GM19455 (cell line): Measurements from ENCODE around the gene SV2B.

Experiments
- ATAC-seq: cut with Tn5 transposase; IDR thresholded peaks from one replicate; pipeline ENCODE4 v1.9.1; 2021; ENCODE audit not compliant: unreplicated experiment

Gene SV2B

DNA sequence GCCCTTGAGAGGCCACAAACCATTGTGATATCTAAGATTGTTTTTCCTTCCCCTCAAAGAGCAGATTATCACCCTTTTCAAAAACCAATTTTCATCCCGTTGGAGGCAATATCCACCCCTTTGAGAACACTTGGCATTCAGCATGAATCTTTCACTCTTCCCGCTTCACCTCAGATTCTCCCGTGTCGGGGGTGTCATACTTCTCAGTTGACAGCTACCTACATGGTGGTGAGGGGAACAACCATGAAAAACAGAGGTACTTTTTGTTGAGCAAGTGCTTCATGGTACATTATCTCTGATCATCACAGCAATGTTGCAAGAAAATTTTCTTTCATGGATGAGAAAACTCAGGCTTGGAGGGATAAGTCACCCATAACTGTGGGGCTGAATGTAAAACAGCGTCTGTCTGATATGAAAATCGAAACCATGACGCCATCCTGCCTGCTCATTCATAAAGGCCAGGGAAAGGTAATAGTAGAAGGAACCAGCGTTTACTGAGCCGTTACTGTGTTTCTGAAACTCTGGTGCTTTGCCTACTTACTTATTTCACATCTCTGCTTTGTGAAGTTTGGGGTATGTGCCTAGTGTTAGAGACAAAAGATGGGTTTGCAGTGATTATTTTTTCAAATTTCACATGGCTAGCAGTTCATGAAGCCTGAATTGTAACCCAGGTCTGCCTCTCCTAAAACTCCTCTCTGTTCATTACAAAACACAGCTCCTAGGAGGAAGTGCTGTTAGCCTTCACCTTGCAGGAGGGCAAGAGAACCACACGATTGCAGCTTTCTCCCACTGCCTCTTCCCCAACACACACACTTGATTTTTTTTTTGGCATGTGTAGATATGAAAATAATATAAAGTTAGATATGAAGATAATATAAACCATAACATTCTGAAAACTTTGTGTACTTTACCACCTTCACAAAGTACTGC, 35.4 kb downstream of the SV2B start:
- ATAC-seq, result peak; percentile 83

DNA sequence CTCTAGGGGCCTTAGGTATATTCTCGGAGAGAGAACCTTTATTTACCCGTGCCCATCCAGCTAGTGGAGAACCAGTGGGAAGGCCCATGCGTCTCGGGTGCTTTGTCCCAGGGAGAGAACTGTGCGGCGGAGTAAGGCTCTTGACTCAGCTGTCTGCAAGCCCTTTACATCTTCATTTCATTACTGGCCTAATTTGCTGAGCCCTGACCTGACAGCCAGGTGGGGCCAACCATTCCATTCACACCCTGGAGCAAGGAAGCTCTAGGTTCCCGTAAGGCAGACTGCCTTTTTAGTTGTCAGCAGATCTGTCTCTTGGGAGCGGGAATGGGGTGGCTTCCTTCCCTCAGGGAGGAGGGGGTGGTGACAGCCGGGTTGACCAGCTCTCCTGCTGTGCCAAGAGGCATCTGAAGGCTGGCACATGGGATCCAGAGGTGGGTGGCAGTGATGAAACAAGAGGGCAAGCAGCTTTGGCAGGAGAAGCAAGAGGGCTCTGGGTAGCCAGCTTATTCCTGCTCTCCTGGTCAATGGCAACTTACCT, 36.4 kb downstream of the SV2B start:
- no peak for ATAC-seq

DNA sequence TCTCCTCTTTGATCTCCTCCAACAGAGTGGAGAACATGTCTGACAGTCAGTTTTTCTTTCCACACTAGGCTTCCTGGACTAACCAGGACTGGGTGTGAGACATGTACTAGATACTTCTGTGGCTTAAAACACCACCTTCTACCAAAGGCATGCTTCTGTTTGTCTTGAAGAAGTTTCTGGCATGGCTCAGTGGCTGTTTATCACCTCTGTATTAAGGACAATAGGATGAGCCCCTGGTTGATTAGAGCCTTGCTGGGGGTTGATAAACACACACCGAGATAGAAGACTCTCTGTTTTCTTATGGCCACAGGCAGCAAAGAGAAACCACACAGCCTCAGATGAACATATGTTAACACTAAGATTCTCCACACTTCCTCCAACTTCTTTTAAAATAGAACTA, 40.5 kb downstream of the SV2B start:
- ATAC-seq, result no peak

DNA sequence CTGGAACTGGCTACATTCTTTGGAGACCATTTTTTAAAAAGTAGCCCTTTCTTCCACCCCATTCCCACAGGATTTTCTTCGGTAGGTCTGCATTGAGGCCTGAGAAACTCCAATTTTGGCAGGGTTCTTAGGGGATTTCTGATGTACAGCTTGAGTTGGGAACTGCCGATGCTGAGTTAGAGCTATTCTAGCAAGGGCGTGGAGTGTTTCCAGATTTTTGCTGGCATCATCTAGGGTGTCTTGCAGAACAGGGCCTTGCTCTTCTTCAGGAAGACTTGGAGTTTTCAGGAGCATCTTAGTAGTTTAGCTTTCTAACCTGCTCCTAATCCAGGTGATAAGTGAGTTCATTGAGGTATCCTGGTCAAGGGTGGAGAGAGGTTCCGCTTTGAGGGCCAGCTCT, 41.0 kb downstream of the SV2B start:
- ATAC-seq, result no peak

DNA sequence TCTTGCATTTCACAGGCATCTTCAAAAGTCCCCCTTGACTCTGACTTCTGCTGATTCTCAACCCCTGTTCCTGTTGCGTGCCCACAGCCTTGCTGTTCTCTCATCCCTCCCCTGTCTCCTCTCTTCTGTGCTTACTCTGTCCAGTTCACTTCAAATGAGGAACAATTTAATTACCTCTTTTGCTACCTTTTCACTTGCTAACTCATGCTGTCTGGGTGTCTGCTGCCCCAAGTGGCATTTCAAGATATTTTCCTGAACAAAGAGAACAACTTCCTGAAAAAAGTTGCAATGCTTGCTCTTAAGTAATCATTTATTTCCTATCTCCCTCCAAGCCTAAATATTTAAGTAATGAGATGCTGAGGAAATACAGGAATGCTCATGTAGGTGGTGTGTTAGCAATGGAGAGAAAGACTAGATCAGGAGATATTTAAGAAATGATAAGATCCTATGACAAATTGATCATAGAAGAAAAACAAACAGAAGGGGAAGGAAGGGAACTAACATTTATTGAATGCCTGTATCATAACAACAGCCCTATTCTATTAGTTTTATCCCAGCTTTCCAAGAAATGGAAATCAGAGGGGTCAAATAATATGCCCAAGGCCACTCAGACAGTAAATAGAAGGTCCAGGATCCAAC, 42.2 kb downstream of the SV2B start:
- ATAC-seq, result no peak

DNA sequence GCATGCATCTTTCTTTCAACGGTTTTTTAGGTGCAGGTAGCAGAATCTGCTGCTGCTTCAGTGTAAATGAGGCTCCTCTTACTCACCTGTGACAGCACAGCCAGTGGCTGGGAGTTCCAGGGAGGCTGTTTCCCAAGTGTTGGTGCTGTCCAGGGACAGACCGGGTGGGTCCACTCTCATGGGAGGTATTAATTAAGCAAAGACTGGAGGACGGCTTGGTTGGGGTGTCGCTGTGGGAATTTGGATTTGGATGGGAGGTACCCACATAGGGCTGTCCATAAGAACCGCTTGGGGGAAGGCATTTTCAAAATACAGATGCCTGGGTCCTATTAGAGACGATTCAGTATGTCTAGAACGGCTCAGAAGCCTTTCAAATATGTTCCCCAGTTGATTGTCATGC, 42.9 kb downstream of the SV2B start:
- no peak for ATAC-seq

DNA sequence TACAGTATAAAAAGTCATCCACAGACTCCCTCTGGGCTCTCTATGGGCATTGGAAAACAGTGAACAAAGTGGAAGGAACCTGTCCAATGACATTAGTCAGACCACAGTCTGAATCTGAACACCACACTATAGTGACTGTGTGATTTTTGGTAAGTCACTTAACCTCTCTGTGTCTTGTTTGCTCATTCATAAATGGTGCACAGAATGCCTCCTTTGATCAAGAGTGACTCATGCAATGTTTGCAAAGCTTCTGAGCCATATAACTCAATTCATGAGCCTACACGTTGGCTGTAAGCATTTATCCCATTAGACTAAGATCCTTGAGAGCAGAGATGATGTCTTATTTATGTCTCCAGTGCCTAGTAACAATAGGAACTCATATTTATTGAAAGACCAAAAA, 46.7 kb downstream of the SV2B start:
- no peak for ATAC-seq

DNA sequence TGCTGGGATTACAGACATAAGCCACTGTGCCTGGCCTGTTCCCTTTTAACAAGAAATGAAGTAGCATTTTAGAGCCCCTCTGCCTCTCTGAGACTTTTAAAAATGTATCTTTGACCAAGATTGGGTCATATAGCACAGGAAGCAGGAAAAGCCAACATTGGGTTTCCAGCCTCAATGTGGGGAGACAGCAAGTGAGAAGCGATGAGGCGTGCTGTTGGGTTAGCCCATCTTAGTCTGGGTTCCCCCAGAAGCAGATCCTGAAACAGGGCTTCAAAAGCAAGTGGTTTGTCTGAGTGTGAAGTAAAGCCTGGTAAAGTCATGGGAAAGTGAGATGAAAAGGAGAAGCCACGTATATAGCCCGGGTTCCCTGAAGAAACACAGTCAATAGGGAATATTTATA, 48.2 kb downstream of the SV2B start:
- ATAC-seq, result no peak

DNA sequence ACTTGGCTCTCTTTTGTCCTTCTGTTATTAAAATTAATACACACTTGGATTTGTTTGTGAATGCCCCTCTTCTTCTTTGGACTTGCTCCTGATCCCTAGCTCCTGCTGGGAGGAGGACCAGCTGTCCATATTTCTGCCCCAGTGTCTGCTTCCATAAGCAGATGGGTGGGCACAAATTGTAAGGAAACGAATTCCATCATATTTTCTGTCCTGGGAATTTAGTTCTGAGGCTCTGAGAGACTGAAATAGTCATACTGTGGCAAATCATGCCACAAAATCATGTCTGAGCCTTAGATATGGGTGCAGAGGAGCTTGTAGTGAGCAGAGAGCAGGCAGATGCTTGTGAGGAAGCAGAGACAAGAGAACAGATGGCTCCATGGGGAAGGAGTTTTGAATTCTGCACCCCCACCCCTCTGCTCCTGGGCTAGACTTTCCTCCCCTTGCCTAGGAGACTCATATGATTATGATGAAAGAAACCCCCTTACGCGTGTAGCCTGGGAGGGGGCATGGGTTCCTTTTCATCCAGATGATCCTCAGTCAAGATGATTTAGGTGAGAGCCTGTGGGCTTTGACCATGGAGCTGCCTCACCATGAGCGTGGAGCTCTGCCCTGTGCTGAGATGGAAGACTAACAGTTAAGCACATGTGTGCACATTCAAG, 50.6 kb downstream of the SV2B start:
- no peak for ATAC-seq

DNA sequence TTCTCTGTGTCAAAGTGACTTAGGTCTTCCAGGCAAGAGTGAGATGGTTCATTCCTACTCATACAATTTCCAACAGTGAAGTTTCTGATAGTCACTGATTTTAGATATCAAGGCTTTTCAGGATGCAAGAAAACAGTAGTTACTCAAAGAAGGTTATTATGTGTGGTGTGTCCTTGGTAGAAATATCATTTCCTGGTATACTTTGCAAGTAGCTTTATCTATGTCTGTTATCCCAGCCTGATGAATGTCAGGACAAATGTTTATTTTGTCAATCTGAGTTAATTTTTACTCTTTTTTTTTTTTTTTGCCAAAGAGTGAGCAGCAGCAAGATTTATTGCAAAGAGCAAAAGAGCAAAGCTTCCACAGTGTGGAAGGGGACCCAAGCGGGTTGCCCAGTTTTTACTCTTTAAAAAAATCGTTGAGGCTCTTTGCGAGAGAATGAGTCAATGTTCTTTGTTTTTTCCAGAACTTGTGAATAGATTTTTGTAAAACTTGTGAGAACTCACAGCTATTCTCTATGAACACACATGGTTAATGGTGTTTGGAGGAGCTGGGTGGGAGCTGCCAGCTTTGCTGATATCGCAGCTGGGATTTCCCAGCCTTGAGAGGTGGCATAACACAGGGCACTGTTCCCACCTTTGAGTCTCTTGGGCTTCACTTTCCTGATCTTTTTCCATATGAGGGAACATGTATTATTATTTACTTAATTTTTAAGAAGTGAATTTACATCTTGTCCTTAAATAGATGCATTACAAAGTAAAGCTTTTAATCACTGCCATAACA, 51.9 kb downstream of the SV2B start:
- ATAC-seq, result no peak

DNA sequence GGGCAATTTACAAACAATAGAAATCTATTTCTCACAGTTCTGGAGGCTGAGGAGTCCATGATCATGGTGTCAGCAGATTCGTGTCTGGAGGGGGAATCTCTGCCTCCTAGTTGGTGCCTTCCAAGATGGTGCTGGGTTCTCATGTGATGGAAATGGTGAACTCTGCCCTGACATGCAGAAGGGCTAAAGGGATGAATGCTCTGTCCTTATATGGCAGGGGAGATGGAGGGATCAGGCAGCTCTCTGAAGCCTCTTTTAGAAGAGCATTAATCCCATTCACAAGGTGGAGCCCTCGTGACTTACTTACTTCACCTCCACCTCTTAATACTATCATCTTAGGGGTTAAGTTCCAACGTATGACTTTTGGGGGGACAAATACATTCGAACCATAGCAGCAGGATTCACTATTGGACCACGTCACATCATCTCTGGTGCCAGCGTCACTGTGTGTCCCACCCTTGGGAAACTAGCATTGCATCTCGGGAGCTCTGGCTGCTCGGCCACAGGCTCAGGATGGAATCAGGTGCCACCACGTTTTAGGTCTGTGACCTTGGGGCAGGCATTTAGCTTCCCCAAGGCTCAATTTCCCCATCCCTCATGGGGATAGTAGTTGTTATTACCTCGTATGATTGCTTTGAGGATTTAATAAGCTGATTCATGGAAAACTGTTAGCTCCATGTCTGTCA, 53.0 kb downstream of the SV2B start:
- no peak for ATAC-seq

DNA sequence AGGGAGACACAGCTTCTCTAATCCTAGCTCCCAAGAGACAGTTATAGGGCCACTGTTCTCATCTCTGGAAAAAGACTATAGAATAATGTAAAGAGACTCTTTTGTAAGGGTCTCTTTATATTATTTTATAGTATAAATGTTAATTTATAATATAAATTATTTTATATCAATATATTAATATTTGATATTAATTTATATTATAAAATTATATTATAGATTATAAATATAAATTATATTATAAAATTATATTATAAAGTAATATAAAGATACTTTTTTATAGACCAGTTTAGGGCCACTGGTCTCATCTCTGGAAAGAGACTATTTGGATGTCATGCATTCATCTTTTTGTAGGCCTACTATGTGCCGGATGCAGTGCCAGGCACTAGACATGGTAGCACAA, 53.9 kb downstream of the SV2B start:
- no peak for ATAC-seq

DNA sequence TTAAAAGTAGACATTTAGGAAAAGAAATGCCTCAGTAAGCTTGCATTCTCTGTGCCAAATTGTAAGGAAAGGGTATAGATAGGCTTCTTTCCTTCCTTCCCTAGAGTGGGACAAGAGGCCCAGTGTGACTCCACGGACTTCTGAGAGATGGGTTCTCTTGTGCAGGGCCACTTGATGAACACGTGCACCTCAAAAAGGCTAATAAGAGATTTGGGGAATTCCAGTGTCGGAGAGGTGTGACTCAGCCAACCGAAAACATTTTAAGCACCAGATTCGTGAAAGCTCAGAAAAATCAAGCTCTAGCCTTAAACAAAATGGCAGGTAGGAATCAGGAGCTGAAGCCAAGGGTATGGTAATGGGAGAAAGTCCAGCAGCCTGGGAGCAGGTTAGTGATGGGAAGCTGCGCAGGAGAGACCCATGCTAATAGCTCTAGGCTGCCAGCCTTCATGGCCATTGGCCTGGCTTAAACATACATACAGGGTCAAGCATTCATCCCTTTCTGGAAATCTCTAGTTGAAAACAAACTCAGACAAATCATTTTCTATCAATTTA, 56.2 kb downstream of the SV2B start:
- no peak for ATAC-seq

DNA sequence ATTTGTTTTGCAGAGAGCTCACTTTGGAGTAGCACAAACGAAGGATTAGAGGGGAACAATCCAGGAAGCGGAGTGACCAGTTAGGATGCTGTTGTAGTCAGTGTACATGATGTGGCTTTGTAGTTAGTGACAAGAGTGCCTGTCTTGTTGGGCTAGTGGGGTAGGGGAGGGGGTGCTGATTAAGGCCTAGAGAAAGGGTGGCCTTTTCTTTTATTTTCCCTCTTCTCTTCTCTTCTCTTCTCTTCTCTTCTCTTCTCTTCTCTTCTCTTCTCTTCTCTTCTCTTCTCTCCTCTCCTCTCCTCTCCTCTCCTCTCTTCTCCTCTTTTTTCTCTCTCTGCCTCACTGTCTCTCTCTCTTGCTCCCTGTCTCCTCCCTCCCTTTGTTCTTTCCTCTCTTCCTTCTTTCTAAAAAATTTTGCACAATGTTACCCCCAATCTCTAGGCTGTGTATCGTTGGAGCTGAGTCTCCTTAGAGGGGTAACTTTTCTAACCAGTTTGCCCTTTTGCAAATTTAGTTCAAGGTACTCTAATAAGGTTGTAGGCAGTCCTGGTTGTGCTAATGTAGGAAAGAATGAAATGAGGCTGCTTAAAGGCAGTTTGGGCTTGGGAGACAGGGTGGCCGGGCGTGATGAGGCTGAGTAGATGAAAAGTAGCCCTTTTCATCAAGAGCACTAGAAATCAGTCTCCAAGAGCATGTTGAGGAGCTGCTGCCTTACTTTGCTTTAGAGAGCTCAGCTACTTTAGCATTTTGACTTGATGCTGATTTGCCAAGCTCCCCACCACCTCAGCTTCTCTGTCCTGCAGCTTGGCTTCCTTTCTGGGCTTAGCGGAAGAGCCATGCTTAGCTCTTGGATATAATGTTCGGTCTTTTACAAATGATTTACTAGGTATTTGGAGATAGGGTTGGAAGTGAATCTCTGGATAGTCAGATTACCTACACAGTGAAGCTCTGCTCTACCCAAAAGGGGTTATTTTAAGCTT, 58.6 kb downstream of the SV2B start:
- ATAC-seq, result no peak

DNA sequence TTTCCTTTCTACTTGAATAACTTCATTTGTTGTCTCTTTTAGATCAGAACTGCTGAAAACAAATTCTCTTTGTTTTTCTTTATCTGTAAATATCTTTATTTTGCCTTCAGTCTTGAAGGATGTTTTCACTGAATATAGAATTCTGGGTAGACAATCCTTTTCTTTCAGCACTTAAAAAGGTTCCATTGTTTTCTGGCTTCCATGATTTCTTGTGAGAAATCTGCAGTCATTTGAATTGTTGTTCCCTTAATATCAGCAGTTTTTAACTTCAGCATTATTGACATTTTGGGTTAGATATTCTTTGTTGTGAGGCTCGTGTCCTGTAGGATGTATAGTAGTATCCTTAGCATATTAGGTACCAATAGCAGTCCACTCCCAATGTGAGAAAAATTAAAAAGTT, 65.8 kb downstream of the SV2B start:
- ATAC-seq, result no peak

DNA sequence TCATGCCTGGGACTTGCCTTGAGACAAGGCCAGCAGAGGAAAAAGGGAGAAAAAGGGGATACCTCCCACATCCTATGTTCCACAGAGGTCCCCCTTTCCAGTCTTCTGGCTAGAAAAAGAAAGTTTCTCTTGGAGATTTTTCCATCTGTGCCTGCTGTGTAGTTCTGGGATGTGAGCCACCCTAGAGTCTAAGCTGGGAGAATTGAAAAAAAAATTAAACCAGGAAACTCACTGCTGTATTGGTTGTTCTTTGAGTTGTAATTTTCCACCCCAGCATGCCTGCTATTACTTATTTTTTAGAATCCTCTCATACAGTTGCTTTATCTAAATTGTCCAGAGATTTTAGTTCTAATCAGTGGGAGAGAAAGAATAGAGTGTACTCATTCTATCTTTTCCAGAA, 68.4 kb downstream of the SV2B start:
- ATAC-seq, result no peak

DNA sequence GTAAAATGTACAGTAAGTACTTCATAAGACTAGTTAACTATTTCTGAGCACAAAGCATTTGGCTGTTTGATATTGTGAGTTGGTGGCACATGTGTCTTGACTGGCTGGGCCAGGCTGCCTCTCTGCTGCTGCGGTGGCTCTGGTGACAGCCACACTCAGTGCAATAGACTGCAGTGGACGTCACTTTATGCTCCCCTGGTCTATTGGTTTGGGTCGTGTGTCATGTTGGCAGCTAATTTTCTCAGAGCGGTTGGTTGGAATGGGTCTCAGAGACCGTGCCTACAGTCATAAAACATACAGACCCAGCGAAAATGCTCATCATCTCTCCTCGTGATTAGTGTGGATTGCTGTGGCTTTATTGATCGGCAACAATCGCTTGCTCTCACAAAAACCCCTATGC, 71.3 kb downstream of the SV2B start:
- ATAC-seq, result no peak

DNA sequence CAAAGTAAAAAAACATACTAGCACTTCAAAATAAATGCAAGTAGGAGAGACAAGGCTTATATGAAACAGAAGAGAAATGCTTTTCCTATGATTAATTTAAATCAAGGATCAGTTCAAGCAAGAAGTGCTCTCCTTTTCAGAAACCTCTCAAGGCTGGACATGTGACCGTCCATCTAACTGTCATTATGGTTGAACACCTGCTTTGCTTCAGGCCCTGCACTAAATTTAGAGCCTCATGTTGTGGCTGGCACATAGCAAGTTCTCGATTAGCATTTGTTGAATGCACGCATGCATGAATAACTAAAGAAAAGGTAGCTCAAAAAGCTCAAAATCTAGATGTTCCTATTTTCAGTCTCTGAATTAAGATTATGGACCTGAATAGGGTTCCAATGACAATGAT, 82.0 kb downstream of the SV2B start:
- no peak for ATAC-seq

DNA sequence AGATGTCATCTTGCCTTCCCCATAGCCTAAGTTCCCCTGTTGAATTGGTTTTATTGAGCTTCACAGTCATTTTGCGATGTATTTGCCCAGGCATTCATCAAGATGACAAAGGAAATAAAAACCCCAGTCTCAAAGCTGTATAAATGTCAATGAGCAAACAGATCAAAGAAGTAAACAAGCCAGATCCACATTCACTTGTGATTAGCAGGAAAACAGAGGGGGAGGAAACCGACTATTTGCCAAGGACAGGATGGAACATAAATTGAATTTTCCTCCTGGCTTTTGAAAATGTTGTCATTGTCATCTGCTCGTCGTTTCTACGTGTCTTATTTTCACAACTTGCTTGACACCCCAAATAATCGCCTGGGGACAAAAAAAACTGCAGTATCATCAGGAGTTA, 83.5 kb downstream of the SV2B start:
- no peak for ATAC-seq
